Measurements from ENCODE around the gene UGT1A5.
"Not testable (repeated sequence)": the region's sequence is repeated elsewhere in the genome, so short reads cannot be mapped to it uniquely, and the experiment has no call there.

UGT1A5 gene

DNA sequence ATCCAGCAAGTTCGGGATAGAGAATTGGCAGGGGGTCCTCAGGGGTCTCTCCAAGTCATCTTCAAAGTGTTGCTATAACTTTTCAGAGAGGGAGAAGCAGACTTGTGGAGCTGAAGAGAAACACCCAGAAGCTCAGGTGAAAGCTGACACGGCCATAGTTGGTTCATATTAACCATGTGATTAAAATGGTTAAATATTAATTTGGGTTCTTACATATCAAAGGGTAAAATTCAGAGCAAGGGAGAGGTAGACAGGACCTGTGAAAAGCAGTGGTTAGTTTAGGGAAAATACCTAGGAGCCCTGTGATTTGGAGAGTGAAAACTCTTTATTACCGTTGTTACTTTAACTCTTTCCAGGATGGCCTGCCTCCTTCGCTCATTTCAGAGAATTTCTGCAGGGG lies 20.1 kb upstream of the UGT1A5 start, which contains the start of gene UGT1A6:
Gene UGT1A6 (plus strand): TSS at position 243 of the 400 bp plus-strand sequence. CDS start 115 bp downstream, at position 358.
- Histone ChIP-seq H3K27ac (ENCODE audit: poor library complexity, severe bottlenecking) (peak within 1 kb of the TSS; percentile 87), H3K9me3 (ENCODE audit: severe bottlenecking) (no peaks in the 10 kb centered on the region), H3K4me3 (ENCODE audit: severe bottlenecking) (peak within 1 kb of the TSS; percentile 22), H3K36me3 (ENCODE audit: low read depth) (no peaks in the 10 kb centered on the region), H3K27me3 (ENCODE audit: insufficient read depth, poor library complexity, severe bottlenecking) (no peaks in the 10 kb centered on the region), H3K4me1 (ENCODE audit: insufficient read depth, poor library complexity, severe bottlenecking) (peaks cover 25% of the 10 kb centered on the region)
- ATAC-seq (ENCODE audit: low read depth): no peak
- TF ChIP-seq, protein P1, sequence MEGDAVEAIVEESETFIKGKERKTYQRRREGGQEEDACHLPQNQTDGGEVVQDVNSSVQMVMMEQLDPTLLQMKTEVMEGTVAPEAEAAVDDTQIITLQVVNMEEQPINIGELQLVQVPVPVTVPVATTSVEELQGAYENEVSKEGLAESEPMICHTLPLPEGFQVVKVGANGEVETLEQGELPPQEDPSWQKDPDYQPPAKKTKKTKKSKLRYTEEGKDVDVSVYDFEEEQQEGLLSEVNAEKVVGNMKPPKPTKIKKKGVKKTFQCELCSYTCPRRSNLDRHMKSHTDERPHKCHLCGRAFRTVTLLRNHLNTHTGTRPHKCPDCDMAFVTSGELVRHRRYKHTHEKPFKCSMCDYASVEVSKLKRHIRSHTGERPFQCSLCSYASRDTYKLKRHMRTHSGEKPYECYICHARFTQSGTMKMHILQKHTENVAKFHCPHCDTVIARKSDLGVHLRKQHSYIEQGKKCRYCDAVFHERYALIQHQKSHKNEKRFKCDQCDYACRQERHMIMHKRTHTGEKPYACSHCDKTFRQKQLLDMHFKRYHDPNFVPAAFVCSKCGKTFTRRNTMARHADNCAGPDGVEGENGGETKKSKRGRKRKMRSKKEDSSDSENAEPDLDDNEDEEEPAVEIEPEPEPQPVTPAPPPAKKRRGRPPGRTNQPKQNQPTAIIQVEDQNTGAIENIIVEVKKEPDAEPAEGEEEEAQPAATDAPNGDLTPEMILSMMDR (IDR thresholded peaks at IDR 0.05; ENCODE audit: poor library complexity, severe bottlenecking): no peak
- no peak for DNase-seq (ENCODE audit: low spot score)

DNA sequence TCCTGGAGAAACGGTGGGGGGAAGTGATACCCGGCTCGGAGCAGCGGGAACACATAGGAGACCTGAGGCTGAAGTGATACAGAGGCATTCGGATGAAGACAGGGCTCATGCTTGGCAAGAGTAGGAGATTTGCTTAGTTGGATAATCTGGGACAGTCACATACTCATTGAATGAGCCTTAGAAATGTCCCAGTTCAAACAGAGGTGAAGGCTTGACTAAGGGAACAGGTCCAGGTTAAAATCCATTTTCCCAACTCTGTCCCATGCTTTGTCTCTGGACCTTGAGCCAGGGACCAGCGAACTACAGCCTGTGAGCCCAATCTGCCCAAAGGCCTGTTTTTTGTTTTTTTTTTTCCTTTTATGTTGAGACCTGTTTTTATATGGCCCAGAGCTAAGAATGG lies 18.7 kb upstream of the UGT1A5 start:
- Histone ChIP-seq H3K36me3 (ENCODE audit: low read depth) (no peaks in the 10 kb centered on the region), H3K27me3 (ENCODE audit: insufficient read depth, poor library complexity, severe bottlenecking) (no peaks in the 10 kb centered on the region), H3K4me3 (ENCODE audit: severe bottlenecking) (no peak overlapping the region), H3K4me1 (ENCODE audit: insufficient read depth, poor library complexity, severe bottlenecking) (peaks cover 25% of the 10 kb centered on the region), H3K9me3 (ENCODE audit: severe bottlenecking) (no peaks in the 10 kb centered on the region), H3K27ac (ENCODE audit: poor library complexity, severe bottlenecking) (no peak overlapping the region)
- no peak for DNase-seq (ENCODE audit: low spot score)
- no peak for ATAC-seq (ENCODE audit: low read depth)
- TF ChIP-seq, protein P1 (IDR thresholded peaks at IDR 0.05; ENCODE audit: poor library complexity, severe bottlenecking): no peak

DNA sequence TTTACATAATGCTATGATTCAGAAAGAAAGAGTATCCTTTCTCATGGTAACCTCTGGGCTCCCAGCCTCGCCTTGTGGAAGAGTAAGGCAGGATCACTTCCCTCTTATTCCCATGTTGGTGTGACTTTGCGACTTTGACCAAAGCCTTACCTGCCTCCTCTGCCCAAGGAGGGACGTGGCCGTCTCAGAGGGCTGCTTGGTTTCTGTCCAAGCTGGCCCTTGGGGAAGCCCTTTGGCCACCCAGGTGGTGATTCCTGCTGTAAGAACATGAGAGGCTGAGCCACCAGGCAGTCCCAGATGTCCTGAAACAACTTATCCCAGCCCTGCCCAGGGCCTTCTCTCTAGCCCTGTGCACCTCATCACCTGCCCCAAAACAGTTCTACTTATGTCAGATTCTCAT lies 14.0 kb upstream of the UGT1A5 start:
- no peaks in the 10 kb centered on the region for H3K36me3 ChIP-seq (ENCODE audit: low read depth)
- H3K4me3 ChIP-seq (ENCODE audit: severe bottlenecking): no peak overlapping the region
- no peak overlapping the region for H3K27ac ChIP-seq (ENCODE audit: poor library complexity, severe bottlenecking)
- ATAC-seq (ENCODE audit: low read depth) (no peak), DNase-seq (ENCODE audit: low spot score) (no peak)
- no peaks in the 10 kb centered on the region for H3K27me3 ChIP-seq (ENCODE audit: insufficient read depth, poor library complexity, severe bottlenecking)
- TF ChIP-seq, protein P1 (IDR thresholded peaks at IDR 0.05; ENCODE audit: poor library complexity, severe bottlenecking): no peak
- peaks cover 8% of the 10 kb centered on the region for H3K4me1 ChIP-seq (ENCODE audit: insufficient read depth, poor library complexity, severe bottlenecking)
- no peaks in the 10 kb centered on the region for H3K9me3 ChIP-seq (ENCODE audit: severe bottlenecking)

DNA sequence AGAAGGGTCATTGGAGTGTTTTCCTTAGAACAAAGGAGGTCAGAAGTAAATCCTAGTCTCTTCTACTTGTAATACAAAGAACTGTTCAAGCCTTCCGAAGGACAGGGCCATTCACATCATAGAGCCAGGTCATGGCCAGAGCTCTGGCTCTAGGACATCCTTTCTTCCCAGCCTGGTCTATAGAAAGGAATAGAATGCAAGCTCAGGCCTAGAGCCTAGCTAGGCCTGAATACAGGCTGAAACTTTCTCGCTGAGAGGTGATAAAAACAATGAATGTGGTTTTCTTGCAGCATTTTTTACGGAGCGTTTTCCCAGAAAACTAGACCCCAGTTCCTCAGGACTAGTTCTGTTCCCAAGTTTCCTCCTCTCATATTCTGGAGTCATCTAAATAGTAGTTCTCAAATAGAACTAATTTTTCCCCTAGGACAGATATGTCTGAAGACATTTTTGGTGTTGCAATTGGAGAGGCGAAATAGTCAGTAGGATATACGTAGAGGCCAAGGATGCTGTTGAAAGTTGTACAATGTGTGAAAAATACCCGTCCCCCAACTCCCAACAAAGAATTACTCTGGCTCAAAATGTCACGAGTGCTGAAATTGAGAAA lies 13.2 kb upstream of the UGT1A5 start:
- Histone ChIP-seq H3K27me3 (ENCODE audit: insufficient read depth, poor library complexity, severe bottlenecking) (no peaks in the 10 kb centered on the region), H3K4me1 (ENCODE audit: insufficient read depth, poor library complexity, severe bottlenecking) (peaks cover 8% of the 10 kb centered on the region), H3K4me3 (ENCODE audit: severe bottlenecking) (no peak overlapping the region), H3K9me3 (ENCODE audit: severe bottlenecking) (no peaks in the 10 kb centered on the region), H3K36me3 (ENCODE audit: low read depth) (no peaks in the 10 kb centered on the region), H3K27ac (ENCODE audit: poor library complexity, severe bottlenecking) (peak overlapping the region; percentile 24)
- no peak for DNase-seq (ENCODE audit: low spot score)
- ATAC-seq (ENCODE audit: low read depth): no peak
- TF ChIP-seq, protein P1 (IDR thresholded peaks at IDR 0.05; ENCODE audit: poor library complexity, severe bottlenecking): no peak

DNA sequence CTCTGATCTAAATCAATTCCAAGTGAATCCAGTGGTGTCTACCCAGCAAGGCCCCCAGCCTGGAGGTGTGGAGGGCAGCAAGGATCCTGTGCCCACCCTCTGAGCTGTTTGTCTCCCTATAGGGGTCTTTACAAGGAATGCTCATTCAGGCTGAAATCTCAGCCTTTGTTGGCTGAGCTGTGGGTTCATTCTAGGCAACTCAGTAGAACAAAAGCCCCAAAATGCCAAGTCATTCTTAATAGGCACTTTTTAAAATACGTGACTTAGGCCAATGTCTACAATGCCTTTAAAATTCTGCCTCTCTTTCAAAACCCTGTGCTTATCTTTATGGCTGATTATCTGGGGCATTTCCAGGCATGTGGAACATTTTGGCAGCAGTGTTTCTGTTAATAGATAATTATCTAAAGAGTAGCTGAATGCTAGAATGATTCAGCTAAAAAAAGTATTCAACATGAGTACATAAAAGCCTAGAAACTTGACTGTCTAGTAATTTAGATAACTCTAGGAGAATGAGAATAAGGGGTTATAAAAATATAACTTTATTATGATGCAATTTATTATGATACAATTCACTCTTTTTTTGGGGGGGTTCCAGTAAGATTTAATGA lies 12.6 kb upstream of the UGT1A5 start:
- TF ChIP-seq, protein P1 (IDR thresholded peaks at IDR 0.05; ENCODE audit: poor library complexity, severe bottlenecking): no peak
- ATAC-seq (ENCODE audit: low read depth) (no peak), DNase-seq (ENCODE audit: low spot score) (no peak)

DNA sequence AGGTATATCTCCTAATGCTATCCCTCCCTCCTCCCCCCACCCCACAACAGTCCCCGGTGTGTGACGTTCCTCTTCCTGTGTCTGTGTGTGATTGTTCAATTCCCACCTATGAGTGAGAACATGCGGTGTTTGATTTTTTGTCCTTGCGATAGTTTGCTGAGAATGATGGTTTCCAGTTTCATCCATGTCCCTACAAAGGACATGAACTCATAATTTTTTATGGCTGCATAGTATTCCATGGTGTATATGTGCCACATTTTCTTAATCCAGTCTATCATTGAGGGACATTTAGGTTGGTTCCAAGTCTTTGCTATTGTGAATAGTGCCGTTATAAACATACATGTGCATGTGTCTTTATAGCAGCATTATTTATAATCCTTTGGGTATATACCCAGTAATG lies 11.9 kb upstream of the UGT1A5 start:
- not testable (repeated sequence) for ATAC-seq (ENCODE audit: low read depth); DNase-seq (ENCODE audit: low spot score); H3K27ac ChIP-seq (ENCODE audit: poor library complexity, severe bottlenecking); H3K36me3 ChIP-seq (ENCODE audit: low read depth); H3K27me3 ChIP-seq (ENCODE audit: insufficient read depth, poor library complexity, severe bottlenecking); H3K9me3 ChIP-seq (ENCODE audit: severe bottlenecking); H3K4me3 ChIP-seq (ENCODE audit: severe bottlenecking)
- peaks cover 10% of the 10 kb centered on the region for H3K4me1 ChIP-seq (ENCODE audit: insufficient read depth, poor library complexity, severe bottlenecking)

More for the DNA sequence above, 12.6 kb upstream of the UGT1A5 start:
- Histone ChIP-seq H3K27me3 (ENCODE audit: insufficient read depth, poor library complexity, severe bottlenecking) (no peaks in the 10 kb centered on the region), H3K4me3 (ENCODE audit: severe bottlenecking) (no peak overlapping the region), H3K4me1 (ENCODE audit: insufficient read depth, poor library complexity, severe bottlenecking) (peaks cover 8% of the 10 kb centered on the region), H3K36me3 (ENCODE audit: low read depth) (no peaks in the 10 kb centered on the region), H3K27ac (ENCODE audit: poor library complexity, severe bottlenecking) (peak overlapping the region; percentile 24), H3K9me3 (ENCODE audit: severe bottlenecking) (no peaks in the 10 kb centered on the region)
